Suprapubic skin (tissue), 4 donors: ENCODE results near the gene ALG12.

Source experiments
- POLR2A ChIP-seq, 2 donors: fragments of 450-650 bp; IDR thresholded peaks; one replicate each; pipeline ENCODE4 v1.6.1; 2017; ENCODE audit warnings: antibody characterized with exemption in 2 of 2, mild to moderate bottlenecking in 2 of 2, moderate library complexity in 2 of 2
- POLR2AphosphoS5 ChIP-seq, 3 donors: sonication (generic); formaldehyde crosslinking; IDR thresholded peaks; one replicate each; pipeline ENCODE4 v1.6.1; 2017; ENCODE audit warnings: antibody characterized with exemption in 3 of 3
- TF ChIP-seq, protein P1 (sequence below), 2 donors: fragments of 200-600 bp in 1 of 2; fragments of 450-650 bp in 1 of 2; sonication (generic) in 1 of 2; IDR thresholded peaks; one replicate each; pipeline ENCODE4 v1.5.1; 2016 to 2019; ENCODE audit warnings: antibody characterized with exemption in 2 of 2, mild to moderate bottlenecking in 1 of 2, moderate library complexity in 1 of 2

DNA sequence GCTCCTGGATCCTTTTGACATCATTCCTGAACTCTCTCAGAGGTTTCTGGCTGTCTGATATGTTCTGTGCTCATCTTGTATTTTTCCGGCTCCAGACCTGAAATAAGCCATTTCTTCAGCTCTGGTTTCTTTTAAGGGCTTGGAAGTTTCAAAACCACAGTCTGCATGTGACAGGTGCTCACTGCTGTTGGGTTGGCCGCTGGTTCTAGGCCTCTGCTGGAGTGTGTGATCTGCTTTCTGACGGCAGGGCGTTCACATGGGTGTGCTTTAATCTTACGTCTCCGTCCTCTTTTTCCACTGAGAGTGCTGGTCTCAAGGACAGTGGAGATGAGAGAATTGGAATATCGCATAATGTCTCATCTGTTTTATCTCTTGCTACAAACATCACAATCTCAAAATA is 54.3 kb downstream of the ALG12 start:
- TF ChIP-seq, protein P1, sequence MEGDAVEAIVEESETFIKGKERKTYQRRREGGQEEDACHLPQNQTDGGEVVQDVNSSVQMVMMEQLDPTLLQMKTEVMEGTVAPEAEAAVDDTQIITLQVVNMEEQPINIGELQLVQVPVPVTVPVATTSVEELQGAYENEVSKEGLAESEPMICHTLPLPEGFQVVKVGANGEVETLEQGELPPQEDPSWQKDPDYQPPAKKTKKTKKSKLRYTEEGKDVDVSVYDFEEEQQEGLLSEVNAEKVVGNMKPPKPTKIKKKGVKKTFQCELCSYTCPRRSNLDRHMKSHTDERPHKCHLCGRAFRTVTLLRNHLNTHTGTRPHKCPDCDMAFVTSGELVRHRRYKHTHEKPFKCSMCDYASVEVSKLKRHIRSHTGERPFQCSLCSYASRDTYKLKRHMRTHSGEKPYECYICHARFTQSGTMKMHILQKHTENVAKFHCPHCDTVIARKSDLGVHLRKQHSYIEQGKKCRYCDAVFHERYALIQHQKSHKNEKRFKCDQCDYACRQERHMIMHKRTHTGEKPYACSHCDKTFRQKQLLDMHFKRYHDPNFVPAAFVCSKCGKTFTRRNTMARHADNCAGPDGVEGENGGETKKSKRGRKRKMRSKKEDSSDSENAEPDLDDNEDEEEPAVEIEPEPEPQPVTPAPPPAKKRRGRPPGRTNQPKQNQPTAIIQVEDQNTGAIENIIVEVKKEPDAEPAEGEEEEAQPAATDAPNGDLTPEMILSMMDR (IDR thresholded peaks at IDR 0.05), result no peak
- TF ChIP-seq POLR2A (IDR thresholded peaks at IDR 0.05) (no peak), POLR2AphosphoS5 (IDR thresholded peaks at IDR 0.05) (no peak)
